Type B pancreatic cell (in vitro differentiated cells): ENCODE data around the gene RIOK1. TPM values are rescaled to one million over a fixed set of nuclear protein-coding genes. Genes with fewer than 3 reads are reported as not detected.

Experiments
- DNase-seq: peaks from one replicate; pipeline ENCODE4 v3.0.0; 2021; ENCODE audit warnings: mixed read lengths; ENCODE audit not compliant: unreplicated experiment; ENCODE audit errors: extremely low spot score
- H3K27ac Mint-ChIP-seq: 2 replicates; pipeline ENCODE4 v1.8.0; 2021; ENCODE audit warnings: mild to moderate bottlenecking, mixed read lengths
- H3K27me3 Mint-ChIP-seq: 2 replicates; pipeline ENCODE4 v1.8.0; 2021; ENCODE audit warnings: mixed read lengths
- H3K36me3 Mint-ChIP-seq: 2 replicates; pipeline ENCODE4 v1.8.0; 2021; ENCODE audit warnings: mixed read lengths
- H3K4me1 Mint-ChIP-seq: one replicate; pipeline ENCODE4 v1.8.0; 2021; ENCODE audit warnings: mixed read lengths; ENCODE audit not compliant: unreplicated experiment
- H3K4me3 Mint-ChIP-seq: 2 replicates; pipeline ENCODE4 v1.8.0; 2021; ENCODE audit warnings: mild to moderate bottlenecking, mixed read lengths
- H3K9me3 Mint-ChIP-seq: 2 replicates; pipeline ENCODE4 v1.8.0; 2021; ENCODE audit warnings: mixed read lengths
- total RNA-seq: library from RNA; stranded (reverse); gene quantifications from 2 replicates; pipeline ENCODE4 v1.2.1, GENCODE V29; 2021; ENCODE audit warnings: low replicate concordance
- TF ChIP-seq, protein P1 (sequence below): fragments of 200-600 bp; sonication (generic); conservative IDR thresholded peaks from 2 replicates; pipeline ENCODE4 v1.5.0; 2021; ENCODE audit warnings: antibody characterized with exemption, mild to moderate bottlenecking

Gene RIOK1
- total RNA-seq, 1 donor from 2014 or later, result 24.0 TPM

DNA sequence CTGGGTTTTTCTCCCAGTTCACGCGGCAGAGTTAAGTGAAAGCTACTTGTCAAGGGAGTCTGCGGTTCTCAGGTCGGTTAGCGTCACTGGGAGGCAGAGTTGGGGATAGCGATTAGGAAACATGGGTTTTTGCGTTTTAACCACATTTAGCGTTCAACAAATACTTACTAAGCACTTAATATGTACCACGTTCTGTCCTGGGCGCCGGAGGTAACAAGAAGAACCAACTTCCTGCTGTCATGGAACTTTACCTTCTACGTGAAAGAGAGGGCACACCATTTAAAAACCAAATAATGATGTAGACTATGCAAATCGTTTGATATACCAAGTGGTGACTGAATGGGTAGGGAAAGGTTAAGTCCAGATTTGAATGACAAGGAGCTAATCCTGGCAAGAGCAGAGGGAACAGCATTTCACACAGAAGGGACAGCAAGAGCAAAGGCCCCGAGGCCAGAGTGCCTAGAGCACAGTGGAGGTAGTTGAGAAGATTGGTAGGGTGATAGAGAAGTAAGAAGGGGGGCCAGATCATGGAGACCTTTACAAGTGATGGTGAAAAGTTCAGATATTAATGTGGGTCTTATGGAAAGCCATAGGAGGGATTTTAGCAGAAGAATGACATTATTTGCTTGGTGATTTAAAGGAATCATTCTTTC lies 744 bp downstream of the RIOK1 start:
- Mint-ChIP-seq H3K9me3 (no peaks in the 10 kb centered on the region), H3K27ac (peak overlapping the region; percentile 99), H3K36me3 (peaks cover 7% of the 10 kb centered on the region), H3K27me3 (no peaks in the 10 kb centered on the region), H3K4me3 (peak overlapping the region; percentile 96), H3K4me1 (peaks cover 32% of the 10 kb centered on the region)
- DNase-seq, result no peak
- TF ChIP-seq, protein P1, sequence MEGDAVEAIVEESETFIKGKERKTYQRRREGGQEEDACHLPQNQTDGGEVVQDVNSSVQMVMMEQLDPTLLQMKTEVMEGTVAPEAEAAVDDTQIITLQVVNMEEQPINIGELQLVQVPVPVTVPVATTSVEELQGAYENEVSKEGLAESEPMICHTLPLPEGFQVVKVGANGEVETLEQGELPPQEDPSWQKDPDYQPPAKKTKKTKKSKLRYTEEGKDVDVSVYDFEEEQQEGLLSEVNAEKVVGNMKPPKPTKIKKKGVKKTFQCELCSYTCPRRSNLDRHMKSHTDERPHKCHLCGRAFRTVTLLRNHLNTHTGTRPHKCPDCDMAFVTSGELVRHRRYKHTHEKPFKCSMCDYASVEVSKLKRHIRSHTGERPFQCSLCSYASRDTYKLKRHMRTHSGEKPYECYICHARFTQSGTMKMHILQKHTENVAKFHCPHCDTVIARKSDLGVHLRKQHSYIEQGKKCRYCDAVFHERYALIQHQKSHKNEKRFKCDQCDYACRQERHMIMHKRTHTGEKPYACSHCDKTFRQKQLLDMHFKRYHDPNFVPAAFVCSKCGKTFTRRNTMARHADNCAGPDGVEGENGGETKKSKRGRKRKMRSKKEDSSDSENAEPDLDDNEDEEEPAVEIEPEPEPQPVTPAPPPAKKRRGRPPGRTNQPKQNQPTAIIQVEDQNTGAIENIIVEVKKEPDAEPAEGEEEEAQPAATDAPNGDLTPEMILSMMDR, result peak; percentile 19

DNA sequence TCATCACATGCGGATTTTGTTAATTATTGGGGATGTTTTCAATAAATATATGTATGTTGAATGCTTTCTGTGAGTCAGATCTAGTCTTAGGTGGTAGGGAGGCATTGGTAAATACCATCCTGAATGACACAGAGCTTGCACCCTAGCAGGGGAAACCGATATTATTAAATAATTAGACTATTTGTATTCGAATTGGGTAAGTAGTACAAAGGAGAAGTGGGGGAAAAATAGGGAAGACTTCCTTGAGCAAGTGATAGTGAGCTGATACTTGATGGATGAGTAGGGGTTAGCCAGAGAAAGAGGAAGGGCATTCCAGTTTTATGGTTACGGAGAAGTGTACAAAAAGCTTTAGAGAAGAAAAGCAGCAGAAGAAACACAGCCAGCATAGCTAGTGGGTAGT lies 1.5 kb downstream of the RIOK1 start:
- Mint-ChIP-seq H3K4me1 (peaks cover 32% of the 10 kb centered on the region), H3K27me3 (no peaks in the 10 kb centered on the region), H3K9me3 (no peaks in the 10 kb centered on the region), H3K36me3 (peaks cover 10% of the 10 kb centered on the region), H3K4me3 (peak overlapping the region; percentile 96), H3K27ac (peak overlapping the region; percentile 99)
- DNase-seq, result no peak
- TF ChIP-seq, protein P1, result no peak

DNA sequence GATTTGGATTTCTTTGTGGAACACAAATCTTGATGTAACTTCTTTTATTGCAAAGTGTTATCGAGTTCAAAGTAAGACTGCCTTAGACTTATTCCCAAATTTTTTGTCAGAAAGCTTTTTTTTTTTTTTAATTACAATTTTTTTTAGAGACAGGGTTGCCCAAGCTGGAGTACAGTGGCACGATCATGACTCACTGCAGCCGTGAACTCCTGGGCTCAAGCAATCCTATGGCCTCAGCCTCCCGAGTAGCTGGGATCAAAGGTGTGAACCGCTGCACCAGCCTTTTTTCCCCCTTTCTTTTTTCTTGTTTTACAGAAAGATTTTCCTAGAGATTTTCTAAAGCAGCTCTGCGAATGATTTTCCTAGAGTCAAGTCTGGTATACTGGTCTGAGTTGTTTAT lies 2.8 kb downstream of the RIOK1 start:
- TF ChIP-seq, protein P1, result no peak
- H3K9me3 Mint-ChIP-seq, result no peaks in the 10 kb centered on the region
- DNase-seq, result no peak
- peaks cover 32% of the 10 kb centered on the region for H3K4me1 Mint-ChIP-seq
- H3K4me3 Mint-ChIP-seq, result peak overlapping the region; percentile 96
- no peaks in the 10 kb centered on the region for H3K27me3 Mint-ChIP-seq
- H3K27ac Mint-ChIP-seq, result no peak overlapping the region
- peaks cover 10% of the 10 kb centered on the region for H3K36me3 Mint-ChIP-seq

DNA sequence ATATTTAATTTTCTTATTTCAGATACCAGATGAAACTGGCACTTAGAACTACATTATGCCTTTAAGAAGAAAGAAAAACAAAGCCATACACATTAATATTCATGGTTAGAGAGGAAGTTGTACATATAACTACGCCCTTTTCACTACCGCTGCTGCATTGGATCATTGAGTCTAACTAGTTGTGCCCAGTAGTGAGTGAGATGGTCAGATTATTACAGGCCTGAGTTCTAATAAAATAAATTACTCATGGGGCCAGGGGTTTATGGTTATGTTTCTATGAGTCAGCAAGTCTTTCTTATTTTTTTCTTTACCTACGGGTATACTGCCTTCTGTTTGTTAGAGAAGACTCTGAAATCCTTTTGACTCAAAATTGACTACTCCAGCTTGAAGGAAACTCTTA lies 11.5 kb downstream of the RIOK1 start:
- no peak overlapping the region for H3K27ac Mint-ChIP-seq
- no peaks in the 10 kb centered on the region for H3K4me1 Mint-ChIP-seq
- H3K9me3 Mint-ChIP-seq, result no peaks in the 10 kb centered on the region
- TF ChIP-seq, protein P1, result no peak
- no peak overlapping the region for H3K4me3 Mint-ChIP-seq
- no peaks in the 10 kb centered on the region for H3K27me3 Mint-ChIP-seq
- peaks cover 36% of the 10 kb centered on the region for H3K36me3 Mint-ChIP-seq
- DNase-seq, result no peak

DNA sequence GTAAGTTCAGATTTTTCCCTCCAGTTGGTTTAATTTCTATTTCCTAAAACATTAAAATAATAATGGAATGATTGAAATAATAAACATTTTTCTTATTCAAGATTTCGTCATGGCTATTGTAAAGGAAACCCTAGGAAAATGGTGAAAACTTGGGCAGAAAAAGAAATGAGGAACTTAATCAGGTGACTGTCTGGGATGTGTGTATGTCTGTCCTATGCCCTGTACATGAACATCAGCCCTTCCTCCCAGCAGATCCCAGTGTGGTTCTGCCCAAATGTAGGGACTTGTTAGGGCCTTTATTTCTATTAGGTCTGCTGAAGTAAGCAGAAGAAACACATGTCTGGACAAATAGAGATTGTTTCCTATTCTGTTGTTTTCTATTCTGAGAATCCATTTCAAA lies 13.1 kb downstream of the RIOK1 start:
- Mint-ChIP-seq H3K9me3 (no peaks in the 10 kb centered on the region), H3K36me3 (peaks cover 48% of the 10 kb centered on the region), H3K4me1 (no peaks in the 10 kb centered on the region), H3K27ac (no peak overlapping the region), H3K27me3 (no peaks in the 10 kb centered on the region), H3K4me3 (no peak overlapping the region)
- TF ChIP-seq, protein P1, result no peak
- DNase-seq, result no peak

DNA sequence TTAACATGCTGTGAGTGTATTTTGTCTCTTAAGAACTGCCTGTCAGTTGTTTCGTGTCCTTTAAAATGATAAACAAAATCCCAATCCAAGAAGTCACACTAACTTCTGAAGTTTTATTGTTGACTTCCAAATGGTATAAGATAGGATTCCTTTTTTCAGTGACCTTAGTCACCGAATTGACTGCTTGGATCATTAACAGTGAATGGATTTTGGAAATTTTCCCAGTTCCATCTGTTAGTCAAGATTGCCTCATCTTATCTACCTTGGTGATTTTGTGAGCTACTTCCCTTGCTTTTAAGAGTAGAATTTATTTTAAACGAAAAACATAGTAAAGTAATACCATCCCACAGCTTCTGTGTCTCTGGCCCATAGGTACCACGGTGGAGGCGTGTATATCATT lies 14.9 kb downstream of the RIOK1 start:
- DNase-seq, result no peak
- H3K27me3 Mint-ChIP-seq, result no peaks in the 10 kb centered on the region
- H3K27ac Mint-ChIP-seq, result no peak overlapping the region
- no peaks in the 10 kb centered on the region for H3K9me3 Mint-ChIP-seq
- H3K4me3 Mint-ChIP-seq, result no peak overlapping the region
- TF ChIP-seq, protein P1, result no peak
- H3K4me1 Mint-ChIP-seq, result no peaks in the 10 kb centered on the region
- peaks cover 48% of the 10 kb centered on the region for H3K36me3 Mint-ChIP-seq
